Stimulated activated CD4-positive, alpha-beta T cell treated with anti-CD3 and anti-CD28 coated beads, TNF-alpha, amount 100 ng/mL, for 4 hours (primary cell): ENCODE data around the gene TMC3.
A peak's percentile ranks its signal among the peaks of the same experiment; 100 is the strongest.

Experiments used
- DNase-seq, 3 experiments: peaks; one replicate each; pipeline ENCODE4 v3.0.0-alpha.2; 2020; ENCODE audit warnings: low read depth in 3 of 3

Gene TMC3

GRCh38 chr15:81297603-81298575 is 76.1 kb downstream of the TMC3 start:
- DNase-seq, result no peak

DNA sequence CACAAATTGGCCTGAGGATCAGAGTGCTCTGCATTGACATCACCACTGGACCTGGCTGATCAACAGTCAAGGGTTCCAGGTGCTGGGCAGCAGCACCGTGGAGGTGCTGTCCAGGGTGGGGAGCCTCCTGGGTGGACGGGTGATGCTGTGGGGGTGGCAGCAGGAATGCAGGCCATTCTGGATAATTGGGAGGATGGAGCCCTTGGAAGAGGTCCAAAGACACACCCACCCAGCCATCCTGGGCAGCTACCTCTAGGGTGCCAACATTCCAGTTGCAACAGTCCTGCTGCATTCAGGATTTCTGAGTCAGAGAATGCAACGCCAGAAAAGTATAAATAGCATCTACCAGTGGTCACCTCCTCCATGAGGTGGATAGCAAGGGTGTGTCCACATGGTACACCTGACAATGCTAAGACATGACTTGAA is 76.9 kb downstream of the TMC3 start:
- DNase-seq, result no peak

DNA sequence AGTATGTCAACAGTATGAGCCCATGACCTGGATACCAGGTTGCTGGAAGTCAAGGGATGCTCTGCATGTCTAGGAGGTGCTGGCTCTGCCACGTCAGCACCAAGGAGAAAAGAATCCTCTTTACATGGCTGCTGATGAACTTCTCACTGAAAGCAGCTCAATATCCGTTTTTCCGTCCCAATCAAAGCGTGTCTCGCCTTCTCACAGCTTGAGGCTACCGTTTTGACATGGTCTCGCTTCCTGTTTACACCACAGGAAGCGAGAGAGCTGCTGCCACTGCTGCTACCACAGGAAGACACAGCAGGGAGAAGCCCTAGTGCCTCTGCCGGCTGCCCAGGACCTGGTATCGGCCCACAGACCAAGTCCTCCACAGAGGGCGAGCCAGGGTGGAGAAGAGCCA is 77.3 kb downstream of the TMC3 start:
- DNase-seq, result peak in 2 of 3 experiments; percentile 27 to 44

GRCh38 chr15:81296186-81296585 is 77.8 kb downstream of the TMC3 start:
- DNase-seq, result no peak

DNA sequence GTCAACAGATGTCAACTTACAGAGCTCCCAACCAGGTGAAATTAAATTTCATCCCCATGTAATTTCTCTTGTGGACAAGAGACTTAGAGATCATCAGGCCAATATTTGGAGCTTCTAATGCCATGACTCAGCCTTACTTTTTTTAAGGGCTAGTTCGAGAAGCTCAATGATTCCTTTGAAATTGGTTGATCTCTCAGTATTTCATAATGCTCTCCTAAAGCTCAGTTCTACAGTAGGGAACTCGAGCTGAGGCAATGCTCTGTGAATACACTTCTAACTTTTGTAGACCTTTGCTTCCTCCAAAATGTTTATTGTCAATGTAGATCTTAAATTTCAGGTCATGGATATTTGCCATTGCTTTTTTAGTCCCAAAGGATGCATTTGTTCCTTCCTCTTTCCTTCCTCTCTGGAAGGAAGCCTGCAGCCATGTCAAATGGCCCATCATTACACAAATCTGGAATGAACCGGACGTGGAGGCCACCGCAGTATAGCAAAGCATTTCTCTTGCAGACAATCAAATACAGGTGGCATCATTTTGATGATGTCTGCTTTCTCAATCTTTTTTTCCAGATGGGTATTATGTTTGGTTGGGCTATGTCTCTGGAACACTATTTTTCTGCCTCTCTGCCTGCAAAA is 78.4 kb downstream of the TMC3 start:
- DNase-seq, result no peak

DNA sequence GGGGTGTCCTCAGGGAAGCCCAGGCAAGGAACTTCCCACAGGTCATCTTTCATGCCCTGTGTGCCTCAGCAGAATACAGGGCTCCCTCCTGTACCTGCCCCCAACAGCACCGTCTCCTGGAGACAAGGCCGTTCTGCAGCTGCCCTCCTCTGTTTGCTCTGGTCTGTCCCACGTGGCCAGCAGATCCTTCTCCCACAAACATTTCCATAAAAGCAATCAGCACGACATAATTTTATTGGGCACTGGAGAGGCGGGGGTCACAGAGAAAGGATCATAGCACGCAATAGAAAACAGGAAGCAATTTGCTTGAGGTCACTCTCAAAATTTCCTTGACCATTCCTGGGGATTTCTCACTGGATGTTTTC is 79.5 kb downstream of the TMC3 start:
- no peak for DNase-seq

DNA sequence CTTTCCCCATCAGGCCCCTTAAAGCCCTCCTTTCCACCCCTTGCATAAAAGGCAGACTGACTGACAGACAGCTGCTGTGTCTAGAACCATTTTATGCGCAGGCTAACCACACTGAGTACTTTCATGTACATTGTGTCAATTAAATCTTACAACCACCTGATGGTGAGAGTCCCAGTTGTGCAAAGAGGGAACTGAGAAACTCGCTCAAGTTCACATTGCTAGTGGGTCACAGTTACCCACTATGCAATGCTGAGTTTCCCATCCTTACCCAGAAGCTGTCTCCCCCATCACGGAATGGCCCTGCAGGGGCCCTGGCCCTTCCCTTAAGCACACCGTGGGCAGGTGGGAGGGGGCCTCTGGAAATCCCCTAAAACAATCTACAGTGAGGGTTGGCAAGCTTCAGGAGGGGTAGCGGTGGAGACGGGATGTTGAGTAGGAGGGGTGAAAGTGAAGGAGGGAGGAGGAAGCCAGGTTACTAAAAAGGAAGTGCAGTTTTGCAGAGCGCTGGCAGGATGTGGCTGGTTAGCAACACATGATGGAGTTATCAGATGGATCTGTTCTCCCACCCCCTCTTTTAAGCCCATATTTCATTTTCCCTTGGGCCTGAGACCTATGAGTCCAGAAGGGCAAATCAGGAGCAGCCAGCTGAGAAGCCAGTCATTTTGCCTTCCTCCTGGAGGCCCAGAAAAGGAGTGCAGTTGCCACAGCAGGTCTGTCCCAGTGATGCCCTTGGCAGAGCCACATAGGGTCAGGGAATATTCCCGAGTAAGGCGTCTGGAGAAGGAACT is 80.1 kb downstream of the TMC3 start:
- peak; percentile 52 to 57 (median 54) for DNase-seq

DNA sequence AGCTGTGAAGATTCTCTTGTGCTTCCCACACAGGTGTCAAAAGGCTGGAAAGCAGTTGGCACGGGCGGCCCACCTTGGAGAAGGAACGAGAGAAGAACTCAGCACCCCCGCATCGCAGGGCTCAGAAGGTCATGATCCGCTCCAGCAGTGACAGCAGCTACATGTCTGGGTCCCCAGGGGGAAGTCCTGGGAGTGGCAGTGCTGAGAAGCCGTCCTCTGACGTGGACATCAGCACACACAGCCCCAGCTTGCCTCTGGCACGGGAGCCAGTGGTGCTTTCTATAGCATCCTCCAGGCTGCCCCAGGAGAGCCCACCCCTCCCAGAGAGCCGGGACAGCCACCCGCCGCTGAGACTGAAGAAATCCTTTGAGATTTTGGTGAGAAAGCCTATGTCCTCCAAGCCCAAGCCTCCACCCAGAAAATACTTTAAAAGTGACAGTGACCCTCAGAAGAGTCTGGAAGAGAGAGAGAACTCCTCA is 81.5 kb downstream of the TMC3 start:
- DNase-seq, result no peak

DNA sequence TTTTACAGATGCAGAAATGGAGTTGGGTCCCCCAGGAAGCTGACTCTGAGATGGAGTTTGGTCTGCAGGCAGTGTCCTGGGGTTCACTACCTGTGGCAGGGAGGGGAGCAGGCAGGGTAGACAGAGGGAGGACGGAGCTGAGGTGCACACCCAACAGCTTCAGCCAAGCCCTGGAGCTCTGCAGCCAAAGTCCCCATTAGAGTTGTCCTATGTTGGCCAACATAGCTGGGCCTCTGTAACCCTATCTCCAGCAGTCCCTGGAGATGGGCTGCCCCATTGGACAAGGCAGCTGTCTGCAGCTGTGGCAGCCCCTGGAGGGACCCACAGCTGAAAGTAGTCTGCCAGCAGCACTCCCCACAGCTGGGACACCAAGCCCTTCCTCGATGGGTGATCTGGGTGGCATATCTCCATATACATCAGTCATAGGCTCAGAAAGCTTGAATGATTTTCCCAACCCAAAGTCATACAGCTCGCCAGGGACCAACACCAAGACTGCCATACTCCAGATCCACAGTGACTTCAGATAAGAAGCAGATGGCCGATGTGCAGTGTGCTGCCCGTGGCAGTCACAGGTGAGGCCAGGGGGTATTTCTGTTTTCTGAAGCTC is 82.0 kb downstream of the TMC3 start:
- DNase-seq, result no peak

DNA sequence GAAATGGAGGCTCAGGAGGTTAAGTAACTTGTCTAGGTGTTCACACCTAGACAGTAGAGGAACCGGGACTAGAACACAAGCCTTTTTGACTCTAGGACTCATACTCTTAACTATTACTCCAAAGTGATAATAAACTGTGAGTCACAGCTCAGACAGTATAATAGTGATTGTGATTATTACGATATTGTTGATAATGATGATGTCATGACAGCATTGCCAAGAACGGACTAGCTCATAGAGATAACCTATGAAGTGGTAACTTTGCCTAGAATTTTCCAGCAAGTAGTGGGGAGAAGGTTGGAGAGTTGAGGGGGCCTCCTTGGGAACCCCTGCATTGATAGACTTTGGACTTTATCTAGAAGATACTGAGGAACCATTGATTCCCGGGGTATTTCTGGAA is 84.1 kb downstream of the TMC3 start:
- DNase-seq, result no peak

GRCh38 chr15:81288616-81289015 is 85.4 kb downstream of the TMC3 start:
- no peak for DNase-seq

DNA sequence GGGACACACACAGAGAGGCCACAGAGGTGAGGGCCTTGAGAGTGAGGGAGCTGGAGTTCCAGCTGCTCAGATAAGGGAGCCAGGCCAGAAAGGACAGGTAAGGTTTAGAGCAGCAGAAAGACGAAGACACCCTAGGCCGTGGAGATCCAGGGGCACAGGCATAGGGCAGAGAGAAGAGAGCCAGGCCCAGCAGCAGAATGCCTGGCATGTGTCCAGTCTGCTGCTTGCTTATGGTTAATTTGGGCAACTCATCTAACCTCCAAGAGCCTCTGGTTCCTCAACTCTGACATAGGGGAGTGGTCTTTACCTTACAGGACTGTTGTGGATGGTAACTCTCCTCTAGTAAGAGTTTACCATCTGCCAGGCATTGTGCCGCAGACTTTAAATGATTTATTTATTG is 86.0 kb downstream of the TMC3 start:
- DNase-seq, result no peak

DNA sequence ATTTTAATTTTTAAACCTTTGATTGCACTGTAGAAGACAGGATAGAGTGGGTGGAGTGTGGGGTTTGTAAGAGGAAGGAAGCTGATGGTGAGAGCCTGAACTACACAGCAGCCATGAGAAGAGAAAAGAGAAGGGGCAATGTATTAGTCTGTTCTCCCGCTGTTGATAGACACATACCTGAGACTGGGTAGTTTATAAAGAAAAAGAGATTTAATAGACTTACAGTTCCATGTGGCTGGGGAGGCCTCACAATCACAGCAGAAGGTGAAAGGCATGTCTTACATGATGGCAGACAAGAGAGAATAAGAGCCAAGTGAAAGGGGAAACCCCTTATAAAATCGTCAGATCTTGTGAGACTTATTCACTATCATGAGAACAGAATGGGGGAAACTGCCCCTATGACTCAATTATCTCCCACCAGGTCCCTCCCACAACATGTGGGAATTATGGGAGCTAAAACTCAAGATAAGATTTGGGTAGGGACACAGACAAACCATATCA is 87.3 kb downstream of the TMC3 start:
- no peak for DNase-seq

DNA sequence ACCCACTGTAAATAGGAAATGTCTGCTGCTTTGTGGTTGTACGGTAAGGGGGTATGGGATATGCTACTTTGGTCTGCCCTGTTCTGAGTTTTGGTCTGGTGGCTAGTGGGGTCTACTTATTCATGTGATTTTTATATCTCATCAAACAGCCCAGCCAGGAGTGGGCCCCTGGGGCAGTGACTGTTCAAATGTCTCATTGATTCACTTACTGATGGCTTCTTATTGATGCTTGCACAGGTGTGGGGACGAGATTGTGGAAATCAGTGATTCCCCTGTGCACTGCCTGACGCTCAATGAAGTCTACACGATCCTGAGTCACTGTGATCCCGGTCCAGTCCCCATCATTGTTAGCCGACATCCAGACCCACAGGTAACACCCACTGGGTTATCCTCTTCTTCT is 88.6 kb downstream of the TMC3 start:
- no peak for DNase-seq

DNA sequence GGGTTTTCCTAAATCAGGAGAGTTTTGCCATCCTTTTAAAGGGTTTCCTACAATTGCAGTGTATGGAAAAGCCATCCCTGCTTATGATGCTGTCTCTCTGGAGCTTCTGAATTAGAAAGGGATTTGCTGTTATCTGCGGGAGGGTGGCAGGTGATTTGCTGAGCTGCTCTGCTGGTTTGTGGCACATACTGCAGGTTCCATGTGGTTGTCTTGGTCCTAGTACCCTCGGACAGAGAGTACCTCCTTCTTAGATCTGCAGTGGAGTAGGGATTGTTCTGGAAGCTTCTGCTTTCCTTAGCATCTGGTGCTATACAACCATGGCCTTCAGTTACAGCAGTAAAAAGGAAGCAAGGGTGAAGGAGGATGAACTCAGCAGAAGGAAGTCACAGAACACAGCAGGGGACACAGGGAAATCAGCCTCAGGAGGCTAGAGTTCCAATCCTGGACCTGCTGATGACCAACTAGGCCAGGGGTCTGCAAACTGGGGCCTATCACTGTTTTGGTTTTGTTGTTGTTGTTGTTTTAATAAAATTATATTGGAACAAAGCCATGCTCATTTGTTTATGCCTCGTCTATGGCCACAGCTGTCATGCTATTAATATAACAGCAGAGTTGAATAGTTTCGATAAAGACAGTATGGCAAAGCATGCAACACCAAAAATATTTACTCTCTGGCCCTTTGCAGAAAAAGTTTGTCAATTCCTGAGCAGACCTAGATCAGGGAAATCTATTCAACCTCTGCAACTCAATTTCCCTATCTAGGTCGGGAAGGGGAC is 89.6 kb downstream of the TMC3 start:
- DNase-seq, result no peak

GRCh38 chr15:81282911-81283310 is 91.1 kb downstream of the TMC3 start:
- DNase-seq, result no peak

GRCh38 chr15:81282606-81282895 is 91.5 kb downstream of the TMC3 start:
- DNase-seq, result no peak

- DNase-seq, result no peak
These were observed 92.0 kb downstream of the TMC3 start for GRCh38 chr15:81281766-81282605.

- DNase-seq, result no peak
These were observed 92.6 kb downstream of the TMC3 start for GRCh38 chr15:81281456-81281735.
